WI38 (cell line): ENCODE data around the gene SERPINF2.
"Not testable (repeated sequence)": the region's sequence is repeated elsewhere in the genome, so short reads cannot be mapped to it uniquely, and the experiment has no call there.

Source experiments
- H3K4me3 ChIP-seq: 2 replicates; pipeline ENCODE4 v1.5.1; 2011; ENCODE audit warnings: low read depth, mild to moderate bottlenecking, control low read depth, low read length
- TF ChIP-seq, protein P1 (sequence below): IDR thresholded peaks from 2 replicates; pipeline ENCODE4 v1.5.1; 2012; ENCODE audit warnings: low read depth, mild to moderate bottlenecking, control low read depth, low read length

Gene SERPINF2

DNA sequence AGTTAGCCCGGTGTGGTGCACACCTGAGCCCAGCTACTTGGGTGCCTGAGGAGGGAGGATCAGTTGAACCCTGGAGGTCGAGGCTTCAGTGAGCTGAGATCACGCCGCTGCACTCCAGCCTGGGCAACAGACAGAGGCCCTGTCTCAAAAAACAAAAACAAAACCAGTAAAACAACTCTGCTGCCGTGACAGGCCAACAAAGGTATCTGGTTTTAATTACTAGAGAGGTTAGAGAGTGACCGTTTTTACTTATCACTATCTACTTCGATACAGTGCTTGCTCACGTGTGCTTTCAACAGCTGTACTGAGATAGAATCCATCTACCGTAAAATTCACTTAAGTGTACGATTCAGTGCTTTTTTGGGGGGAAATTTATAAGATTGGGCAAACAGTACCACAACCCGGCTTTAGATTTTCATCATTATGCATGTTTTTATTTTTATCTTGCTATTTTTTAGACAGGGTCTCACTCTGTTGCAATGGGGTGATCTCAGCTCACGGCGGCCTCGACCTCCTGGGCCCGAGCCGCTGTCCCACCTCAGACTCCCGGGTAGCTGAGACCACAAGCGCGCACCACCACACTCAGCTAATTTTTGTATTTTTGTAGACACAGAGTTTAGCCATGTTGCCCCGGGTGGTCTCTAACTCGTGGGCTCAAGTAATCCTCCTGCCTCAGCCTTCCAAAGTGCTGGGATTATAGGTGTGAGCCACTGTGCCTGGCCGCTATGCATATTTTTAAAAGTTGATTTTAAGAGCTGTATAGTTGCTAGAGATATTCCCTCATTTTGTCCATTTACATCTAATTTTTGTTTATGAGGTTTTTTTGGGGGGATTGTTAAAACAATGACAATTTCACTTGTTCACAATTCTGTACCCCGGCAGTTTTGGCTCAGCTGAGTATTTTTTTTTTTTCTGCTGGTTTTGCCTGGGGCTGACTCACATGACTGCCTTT, 50.1 kb downstream of the SERPINF2 start:
- TF ChIP-seq, protein P1, sequence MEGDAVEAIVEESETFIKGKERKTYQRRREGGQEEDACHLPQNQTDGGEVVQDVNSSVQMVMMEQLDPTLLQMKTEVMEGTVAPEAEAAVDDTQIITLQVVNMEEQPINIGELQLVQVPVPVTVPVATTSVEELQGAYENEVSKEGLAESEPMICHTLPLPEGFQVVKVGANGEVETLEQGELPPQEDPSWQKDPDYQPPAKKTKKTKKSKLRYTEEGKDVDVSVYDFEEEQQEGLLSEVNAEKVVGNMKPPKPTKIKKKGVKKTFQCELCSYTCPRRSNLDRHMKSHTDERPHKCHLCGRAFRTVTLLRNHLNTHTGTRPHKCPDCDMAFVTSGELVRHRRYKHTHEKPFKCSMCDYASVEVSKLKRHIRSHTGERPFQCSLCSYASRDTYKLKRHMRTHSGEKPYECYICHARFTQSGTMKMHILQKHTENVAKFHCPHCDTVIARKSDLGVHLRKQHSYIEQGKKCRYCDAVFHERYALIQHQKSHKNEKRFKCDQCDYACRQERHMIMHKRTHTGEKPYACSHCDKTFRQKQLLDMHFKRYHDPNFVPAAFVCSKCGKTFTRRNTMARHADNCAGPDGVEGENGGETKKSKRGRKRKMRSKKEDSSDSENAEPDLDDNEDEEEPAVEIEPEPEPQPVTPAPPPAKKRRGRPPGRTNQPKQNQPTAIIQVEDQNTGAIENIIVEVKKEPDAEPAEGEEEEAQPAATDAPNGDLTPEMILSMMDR, result no peak

DNA sequence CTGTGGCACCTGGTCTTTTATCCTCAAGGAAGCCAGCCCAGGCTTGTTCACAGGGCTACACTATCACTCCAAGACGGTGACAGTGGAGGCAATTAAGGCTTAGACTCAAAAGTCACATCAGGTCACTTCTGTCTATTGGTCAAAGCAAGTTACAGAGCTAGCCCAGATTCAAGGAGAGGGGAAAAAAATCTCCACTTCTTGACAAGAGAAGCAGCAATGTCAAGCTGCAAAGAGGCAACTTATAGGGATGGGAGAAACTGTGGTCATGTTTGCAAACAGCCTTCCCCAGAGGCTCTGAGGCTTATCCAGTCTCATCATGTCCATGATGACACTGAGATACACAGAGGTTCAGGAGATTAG, 50.8 kb downstream of the SERPINF2 start:
- TF ChIP-seq, protein P1, result no peak
- no peak overlapping the region for H3K4me3 ChIP-seq

More for the DNA sequence above, 50.1 kb downstream of the SERPINF2 start:
- H3K4me3 ChIP-seq, result no peak overlapping the region

DNA sequence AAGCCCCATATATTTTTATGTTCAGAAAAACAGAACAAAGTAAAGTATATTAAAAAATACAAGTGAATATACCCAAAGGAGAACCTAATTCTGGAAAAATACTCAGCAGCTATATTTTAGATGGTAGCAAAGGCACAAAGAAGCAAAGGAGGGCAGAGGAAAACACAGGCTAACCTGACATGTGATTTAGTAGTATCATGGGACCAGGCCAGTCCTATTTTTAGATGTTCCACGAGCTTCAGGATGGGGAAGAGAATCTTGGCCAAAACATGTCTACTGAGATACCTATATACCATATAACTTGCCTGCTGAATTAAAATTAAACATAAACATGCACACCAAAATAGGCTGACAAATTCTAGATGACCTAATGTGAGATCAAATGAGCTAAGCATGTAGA, 54.1 kb downstream of the SERPINF2 start:
- no peak overlapping the region for H3K4me3 ChIP-seq
- TF ChIP-seq, protein P1, result no peak

DNA sequence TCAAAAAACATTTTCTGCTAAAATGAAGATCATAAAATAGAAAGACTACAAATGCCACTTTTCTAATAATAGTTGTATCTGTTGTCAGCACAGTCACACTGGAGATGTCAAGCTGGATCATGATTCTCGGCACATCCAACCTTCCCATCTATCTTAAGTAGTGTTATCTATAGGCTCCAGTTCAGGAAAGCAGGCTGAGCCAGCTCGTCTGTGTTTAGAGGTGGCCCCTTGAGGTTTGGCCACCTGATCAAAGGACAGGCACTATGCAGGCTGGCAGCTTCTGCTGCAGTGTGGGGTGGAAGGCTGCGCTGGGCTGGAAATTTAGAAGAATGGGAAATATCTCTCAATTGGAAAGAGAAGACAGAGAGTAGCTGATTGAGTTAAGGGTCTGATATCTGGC, 54.7 kb downstream of the SERPINF2 start:
- no peak overlapping the region for H3K4me3 ChIP-seq
- TF ChIP-seq, protein P1, result no peak

DNA sequence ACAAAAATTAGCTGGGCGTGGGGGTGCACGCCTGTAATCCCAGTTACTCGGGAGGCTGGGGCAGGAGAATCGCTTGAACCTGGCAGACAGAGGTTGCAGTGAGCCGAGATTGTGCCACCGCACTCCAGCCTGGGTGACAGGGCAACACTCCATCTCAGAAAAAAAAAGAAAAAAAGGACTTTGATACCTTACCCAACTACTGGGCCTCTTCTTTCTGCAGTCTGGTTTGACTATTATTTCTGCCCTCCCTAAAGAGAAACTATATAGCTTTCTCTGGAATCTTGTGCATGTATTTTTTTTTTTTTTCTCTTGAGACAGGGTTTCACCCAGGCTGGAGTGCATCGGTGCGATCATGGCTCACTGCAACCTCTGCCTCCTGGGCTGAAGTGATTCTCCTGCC, 55.2 kb downstream of the SERPINF2 start:
- not testable (repeated sequence) for H3K4me3 ChIP-seq

DNA sequence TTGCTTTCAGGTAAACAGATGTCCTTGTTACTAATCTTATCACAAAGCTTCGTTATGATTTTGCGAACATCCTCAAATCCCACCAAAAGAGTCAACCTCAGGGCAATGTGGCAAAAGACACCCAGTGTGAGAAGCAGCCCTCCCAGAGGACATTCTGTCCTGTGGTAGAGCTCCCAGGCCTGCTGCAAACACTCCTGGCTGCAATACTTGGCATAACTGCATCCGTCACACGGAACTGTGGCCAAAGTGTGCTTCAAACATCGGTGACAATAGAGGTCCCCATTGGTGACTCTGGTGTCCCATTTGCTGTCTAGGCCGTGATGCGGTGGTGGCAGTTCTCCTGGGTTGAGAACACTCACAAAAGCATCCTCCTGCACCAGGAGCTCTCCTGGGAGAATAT, 57.6 kb downstream of the SERPINF2 start:
- TF ChIP-seq, protein P1, result no peak
- H3K4me3 ChIP-seq, result no peak overlapping the region

DNA sequence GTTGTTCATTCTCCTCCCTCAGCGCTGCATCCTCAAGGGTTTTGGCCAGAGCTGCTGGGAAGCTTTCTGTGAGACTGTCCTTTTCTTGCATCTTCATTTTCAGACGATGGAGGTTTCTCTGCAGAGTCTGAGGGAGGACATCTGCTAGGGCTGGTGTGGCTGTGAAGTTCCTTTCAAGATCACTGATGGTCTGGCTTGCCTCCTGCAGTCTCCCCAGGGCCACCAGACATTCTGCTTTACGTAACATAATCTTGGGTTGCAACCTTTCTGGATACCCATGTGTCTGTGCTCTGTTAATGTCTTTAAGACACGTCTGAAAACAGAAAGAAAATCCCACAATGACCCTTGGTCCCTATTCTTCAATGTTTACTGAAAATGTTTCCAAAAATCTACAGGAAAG, 58.0 kb downstream of the SERPINF2 start:
- H3K4me3 ChIP-seq, result no peak overlapping the region
- TF ChIP-seq, protein P1, result no peak
